Stimulated activated naive B cell treated with anti-CD40 and anti-IgM and Interleukin-4, amounts not matched to agents 10 μg/mL and 1 μg/mL and 100 μg/mL, for 72 hours (primary cell): ENCODE measurements around the gene EHD2.
"Not testable (repeated sequence)": the region's sequence is repeated elsewhere in the genome, so short reads cannot be mapped to it uniquely, and the experiment has no call there.

Experiments
- ATAC-seq, 2 donors: fragments of 150-1000 bp; cut with Tn5 transposase; replicated peaks; 2 replicates each; pipeline ENCODE4 v1.10.0; 2021; ENCODE audit warnings: moderate library complexity in 1 of 2
- DNase-seq: peaks from one replicate; pipeline ENCODE4 v3.0.0; 2021
- H3K27ac Mint-ChIP-seq: one replicate; pipeline ENCODE4 v1.8.0; 2022; ENCODE audit warnings: mild to moderate bottlenecking, mixed read lengths
- H3K27me3 Mint-ChIP-seq, 2 donors: one replicate each; pipeline ENCODE4 v1.8.0; 2022; ENCODE audit warnings: mixed read lengths in 2 of 2
- H3K36me3 Mint-ChIP-seq, 2 donors: one replicate each; pipeline ENCODE4 v1.8.0; 2022; ENCODE audit warnings: mixed read lengths in 2 of 2, mild to moderate bottlenecking in 1 of 2
- H3K4me1 Mint-ChIP-seq, 2 donors: one replicate each; pipeline ENCODE4 v1.8.0; 2022; ENCODE audit warnings: mixed read lengths in 2 of 2, mild to moderate bottlenecking in 1 of 2
- H3K4me3 Mint-ChIP-seq, 2 donors: one replicate each; pipeline ENCODE4 v1.8.0; 2022; ENCODE audit warnings: mild to moderate bottlenecking in 2 of 2, mixed read lengths in 2 of 2, moderate library complexity in 1 of 2
- H3K9me3 Mint-ChIP-seq, 2 donors: one replicate each; pipeline ENCODE4 v1.8.0; 2022; ENCODE audit warnings: mixed read lengths in 2 of 2, mild to moderate bottlenecking in 1 of 2

The EHD2 gene

DNA sequence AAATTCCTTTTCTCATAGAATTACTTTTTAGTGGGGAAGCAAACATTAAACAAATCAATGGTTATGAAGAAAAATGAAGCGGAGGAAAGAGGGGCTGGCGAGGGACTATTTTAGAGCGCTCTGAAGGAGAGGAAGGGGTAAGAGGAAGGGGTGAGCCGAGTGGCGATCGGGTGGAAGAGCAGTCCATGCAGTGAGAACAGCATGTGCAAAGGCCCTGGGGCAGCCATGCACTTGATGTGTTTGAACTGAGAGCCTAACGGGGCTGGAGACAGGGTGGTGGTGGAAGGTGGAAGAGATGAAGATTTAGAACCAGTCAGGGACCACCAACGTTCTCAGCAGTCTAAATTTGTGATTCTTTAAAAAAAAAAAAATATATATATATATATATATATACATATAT lies 17.7 kb downstream of the EHD2 start:
- ATAC-seq (no peak), DNase-seq (no peak)
- Mint-ChIP-seq H3K36me3 (peaks cover 0 to 2% of the 10 kb centered on the region in 2 donors), H3K9me3 (peaks cover 2 to 4% of the 10 kb centered on the region in 2 donors), H3K27ac (no peak overlapping the region), H3K4me3 (no peak overlapping the region), H3K27me3 (peaks cover 43 to 50% of the 10 kb centered on the region in 2 donors), H3K4me1 (peaks cover 14 to 17% of the 10 kb centered on the region in 2 donors)

DNA sequence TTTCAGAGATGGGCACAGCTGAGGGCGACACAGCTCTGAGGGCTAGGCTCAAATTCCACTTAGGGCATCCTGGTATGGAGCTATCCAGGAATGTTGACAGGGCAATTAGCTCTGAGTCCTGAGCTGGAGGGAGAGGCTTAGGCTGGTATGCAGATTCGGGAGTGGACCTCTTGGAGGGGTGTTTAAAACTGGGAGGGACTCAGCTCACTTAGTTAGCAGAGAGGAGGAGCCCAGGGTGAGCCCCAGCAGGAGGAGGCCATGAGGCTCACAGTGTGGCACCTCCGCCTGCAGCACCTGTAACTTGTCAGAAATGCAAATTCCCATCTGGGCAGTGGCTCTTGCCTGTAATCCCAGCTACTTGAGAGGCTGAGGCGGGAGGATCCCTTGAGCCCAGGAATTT lies 21.9 kb downstream of the EHD2 start:
- Mint-ChIP-seq H3K27me3 (peaks cover 16 to 23% of the 10 kb centered on the region in 2 donors), H3K9me3 (peaks cover 2 to 4% of the 10 kb centered on the region in 2 donors), H3K36me3 (peaks cover 0 to 2% of the 10 kb centered on the region in 2 donors), H3K4me1 (peaks cover 3 to 8% of the 10 kb centered on the region in 2 donors), H3K4me3 (no peak overlapping the region), H3K27ac (no peak overlapping the region)
- DNase-seq (no peak), ATAC-seq (no peak)

DNA sequence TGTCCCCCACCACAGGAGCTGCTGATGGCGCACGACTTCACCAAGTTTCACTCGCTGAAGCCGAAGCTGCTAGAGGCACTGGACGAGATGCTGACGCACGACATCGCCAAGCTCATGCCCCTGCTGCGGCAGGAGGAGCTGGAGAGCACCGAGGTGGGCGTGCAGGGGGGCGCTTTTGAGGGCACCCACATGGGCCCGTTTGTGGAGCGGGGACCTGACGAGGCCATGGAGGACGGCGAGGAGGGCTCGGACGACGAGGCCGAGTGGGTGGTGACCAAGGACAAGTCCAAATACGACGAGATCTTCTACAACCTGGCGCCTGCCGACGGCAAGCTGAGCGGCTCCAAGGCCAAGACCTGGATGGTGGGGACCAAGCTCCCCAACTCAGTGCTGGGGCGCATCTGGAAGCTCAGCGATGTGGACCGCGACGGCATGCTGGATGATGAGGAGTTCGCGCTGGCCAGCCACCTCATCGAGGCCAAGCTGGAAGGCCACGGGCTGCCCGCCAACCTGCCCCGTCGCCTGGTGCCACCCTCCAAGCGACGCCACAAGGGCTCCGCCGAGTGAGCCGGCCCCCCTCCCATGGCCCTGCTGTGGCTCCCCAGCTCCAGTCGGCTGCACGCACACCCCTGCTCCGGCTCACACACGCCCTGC lies 27.8 kb downstream of the EHD2 start:
- Mint-ChIP-seq H3K27ac (no peak overlapping the region), H3K4me3 (no peak overlapping the region), H3K36me3 (peaks cover 0 to 6% of the 10 kb centered on the region in 2 donors), H3K27me3 (peaks cover 0 to 5% of the 10 kb centered on the region in 2 donors), H3K9me3 (peaks cover 0 to 4% of the 10 kb centered on the region in 2 donors), H3K4me1 (peaks cover 12 to 24% of the 10 kb centered on the region in 2 donors)
- ATAC-seq (no peak), DNase-seq (no peak)

DNA sequence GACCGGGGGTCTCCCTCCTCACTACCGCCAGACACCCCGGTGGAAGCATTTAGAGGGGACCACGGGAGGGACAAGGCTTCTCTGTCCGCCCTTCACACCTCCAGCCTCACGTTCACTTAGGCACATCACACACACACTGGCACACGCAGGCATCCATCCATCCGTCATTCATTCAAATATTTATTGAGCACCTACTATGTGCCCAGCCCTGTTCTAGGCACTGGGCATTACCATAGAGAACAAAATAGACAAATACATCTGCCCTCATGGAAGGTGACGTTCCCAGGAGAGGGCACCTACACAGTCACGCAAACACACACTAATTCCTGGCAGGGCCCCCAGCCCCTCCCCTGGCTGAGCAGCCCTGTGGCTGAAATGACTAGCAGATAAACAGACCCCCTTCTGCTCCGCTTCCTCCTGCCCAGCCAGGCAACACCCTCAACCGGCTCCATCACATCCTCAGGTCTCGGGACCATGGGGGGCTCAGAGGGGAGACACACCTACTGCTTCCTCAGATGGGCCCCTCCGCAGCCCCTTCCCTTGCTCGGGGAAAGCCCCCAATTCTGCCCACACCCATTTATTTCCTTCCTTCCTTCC lies 28.4 kb downstream of the EHD2 start:
- H3K27ac Mint-ChIP-seq = peak overlapping the region; percentile 70

DNA sequence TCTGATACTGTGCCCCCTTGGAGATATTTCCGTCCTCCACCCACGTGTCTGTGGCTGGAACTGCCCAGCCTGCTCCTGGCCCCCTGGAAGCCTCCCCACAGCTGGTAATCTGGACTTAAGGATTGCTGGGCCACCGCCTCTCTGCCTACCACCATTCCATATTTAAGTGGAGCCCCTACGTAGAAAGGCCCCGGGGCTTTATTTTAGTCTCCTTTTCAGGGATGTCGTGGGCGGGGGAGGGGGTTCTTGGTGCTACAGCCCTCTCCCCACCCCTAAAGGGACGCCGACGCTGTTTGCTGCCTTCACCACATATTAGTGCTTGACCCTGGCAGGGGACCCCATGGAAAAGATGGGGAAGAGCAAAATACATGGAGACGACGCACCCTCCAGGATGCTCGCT lies 29.4 kb downstream of the EHD2 start:
- Mint-ChIP-seq H3K4me1 (peaks cover 12 to 31% of the 10 kb centered on the region in 2 donors), H3K36me3 (peaks cover 0 to 10% of the 10 kb centered on the region in 2 donors), H3K9me3 (peaks cover 0 to 4% of the 10 kb centered on the region in 2 donors), H3K27ac (peak overlapping the region; percentile 51), H3K4me3 (peak overlapping the region in 1 of 2 donors; percentile 89), H3K27me3 (no peaks in the 10 kb centered on the region)
- DNase-seq (no peak), ATAC-seq (no peak)

More for the DNA sequence above, 28.4 kb downstream of the EHD2 start:
- Mint-ChIP-seq H3K4me1 (peaks cover 12 to 27% of the 10 kb centered on the region in 2 donors), H3K4me3 (peak overlapping the region in 1 of 2 donors; percentile 14), H3K36me3 (peaks cover 0 to 6% of the 10 kb centered on the region in 2 donors), H3K9me3 (peaks cover 0 to 4% of the 10 kb centered on the region in 2 donors), H3K27me3 (no peaks in the 10 kb centered on the region)
- DNase-seq (no peak), ATAC-seq (no peak)

DNA sequence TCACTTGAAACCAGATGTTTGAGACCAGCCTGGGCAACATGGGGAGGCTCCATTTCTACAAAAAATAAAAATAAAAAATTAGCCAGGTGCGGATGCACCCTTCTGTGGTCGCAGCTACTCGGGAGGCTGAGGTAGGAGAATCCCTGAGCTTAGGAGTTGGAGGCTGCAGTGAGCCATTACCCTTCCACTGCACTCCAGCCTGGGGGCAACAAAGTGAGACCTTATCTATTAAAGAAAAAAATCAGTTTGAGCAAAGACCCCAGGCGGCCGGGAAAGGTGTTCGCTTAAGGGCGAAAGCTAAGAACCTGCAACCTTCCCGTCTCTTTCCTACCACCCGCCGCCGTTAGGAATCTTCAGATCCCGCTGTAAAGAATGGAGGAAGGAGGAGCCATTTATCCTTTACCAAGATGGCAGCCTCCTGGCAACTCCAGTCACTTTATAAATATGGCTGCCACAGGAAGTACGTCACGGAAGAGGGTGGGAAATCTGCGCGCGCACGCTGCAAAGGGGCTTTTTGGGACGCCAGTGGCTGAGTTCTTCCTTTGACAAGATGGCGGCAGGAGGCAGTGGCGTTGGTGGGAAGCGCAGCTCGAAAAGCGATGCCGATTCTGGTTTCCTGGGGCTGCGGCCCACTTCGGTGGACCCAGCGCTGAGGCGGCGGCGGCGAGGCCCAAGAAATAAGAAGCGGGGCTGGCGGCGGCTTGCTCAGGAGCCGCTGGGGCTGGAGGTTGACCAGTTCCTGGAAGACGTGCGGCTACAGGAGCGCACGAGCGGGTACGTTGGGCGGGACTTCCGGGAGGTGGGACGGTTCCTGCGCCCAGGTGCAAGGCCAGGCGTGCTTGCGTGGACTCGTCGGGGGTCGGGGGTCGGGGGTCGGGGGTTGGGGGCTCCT lies 32.0 kb downstream of the EHD2 start, which contains the start of gene NOP53:
Gene NOP53 (plus strand): TSS at position 537 of the 892 bp plus-strand sequence. CDS start 14 bp downstream, at position 551.
- Mint-ChIP-seq H3K4me1 (peaks cover 21 to 52% of the 10 kb centered on the region in 2 donors), H3K27ac (peak within 1 kb of the TSS; percentile 100), H3K36me3 (peaks cover 16 to 32% of the 10 kb centered on the region in 2 donors), H3K4me3 (peak within 1 kb of the TSS; percentile 99 to 100), H3K27me3 (no peaks in the 10 kb centered on the region), H3K9me3 (peaks cover 0 to 4% of the 10 kb centered on the region in 2 donors)
- DNase-seq (peak; percentile 92), ATAC-seq (peak; percentile 72 to 75)

DNA sequence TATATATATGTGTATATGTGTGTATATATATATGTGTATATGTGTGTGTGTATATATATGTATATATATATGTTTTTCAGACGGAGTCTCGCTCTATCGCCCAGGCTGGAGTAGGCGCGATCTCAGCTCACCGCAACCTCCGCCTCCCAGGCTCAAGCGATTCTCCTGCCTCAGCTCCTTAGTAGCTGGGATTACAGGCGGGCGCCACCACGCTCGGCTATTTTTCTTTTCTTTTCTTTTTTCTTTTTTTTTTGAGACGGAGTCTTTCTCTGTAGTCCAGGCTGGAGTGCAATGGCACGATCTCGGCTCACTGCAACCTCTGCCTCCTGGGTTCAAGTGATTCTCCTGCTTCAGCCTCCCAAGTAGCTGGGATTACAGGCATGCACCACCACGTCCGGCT lies 32.9 kb downstream of the EHD2 start:
- peak overlapping the region; percentile 100 for H3K27ac Mint-ChIP-seq
- peaks cover 23 to 57% of the 10 kb centered on the region in 2 donors for H3K4me1 Mint-ChIP-seq
- not testable (repeated sequence) for H3K9me3 Mint-ChIP-seq, DNase-seq, H3K27me3 Mint-ChIP-seq, ATAC-seq
- peak overlapping the region; percentile 99 to 100 for H3K4me3 Mint-ChIP-seq
- H3K36me3 Mint-ChIP-seq = peaks cover 20 to 36% of the 10 kb centered on the region in 2 donors

DNA sequence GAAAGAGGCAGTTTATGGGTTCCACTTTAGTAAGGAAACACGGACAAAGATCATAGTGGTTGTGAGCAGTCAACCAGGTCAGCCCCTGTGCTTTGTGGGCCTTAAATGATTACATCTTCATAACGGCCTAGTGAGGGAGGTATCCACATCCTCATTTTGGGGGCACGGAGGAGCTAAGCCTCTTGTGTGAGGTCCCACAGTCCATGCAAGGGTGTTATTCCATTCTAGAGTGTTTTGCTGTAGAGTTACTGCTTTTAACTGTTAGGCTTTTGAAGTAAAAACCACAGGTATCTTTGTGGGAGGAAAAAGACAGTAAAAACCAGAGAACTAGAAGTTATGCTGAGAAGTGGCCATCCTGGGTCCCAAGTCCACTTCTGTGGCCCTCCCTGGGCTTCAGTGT lies 36.1 kb downstream of the EHD2 start:
- peak; percentile 48 for DNase-seq
- peak overlapping the region; percentile 93 for H3K27ac Mint-ChIP-seq
- H3K36me3 Mint-ChIP-seq = peaks cover 43 to 60% of the 10 kb centered on the region in 2 donors
- no peaks in the 10 kb centered on the region for H3K27me3 Mint-ChIP-seq
- no peaks in the 10 kb centered on the region for H3K9me3 Mint-ChIP-seq
- peak; percentile 84 to 86 for ATAC-seq
- H3K4me3 Mint-ChIP-seq = peak overlapping the region; percentile 60 to 67
- H3K4me1 Mint-ChIP-seq = peaks cover 14 to 38% of the 10 kb centered on the region in 2 donors

DNA sequence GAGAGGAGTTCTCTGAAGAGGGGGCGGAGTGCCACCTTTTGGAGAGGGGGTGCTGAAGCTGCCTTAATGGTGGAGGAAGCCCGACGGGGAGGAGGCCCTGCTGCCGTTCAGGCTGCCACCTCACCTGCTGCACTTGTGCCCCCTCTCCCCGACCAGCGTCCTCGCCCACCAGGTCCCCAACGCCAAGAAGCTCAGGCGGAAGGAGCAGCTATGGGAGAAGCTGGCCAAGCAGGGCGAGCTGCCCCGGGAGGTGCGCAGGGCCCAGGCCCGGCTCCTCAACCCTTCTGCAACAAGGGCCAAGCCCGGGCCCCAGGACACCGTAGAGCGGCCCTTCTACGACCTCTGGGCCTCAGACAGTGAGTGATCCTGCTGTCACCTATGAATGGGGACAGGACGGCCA lies 37.5 kb downstream of the EHD2 start:
- Mint-ChIP-seq H3K27ac (no peak overlapping the region), H3K4me1 (peaks cover 11 to 38% of the 10 kb centered on the region in 2 donors), H3K27me3 (no peaks in the 10 kb centered on the region), H3K36me3 (peaks cover 46 to 60% of the 10 kb centered on the region in 2 donors), H3K9me3 (no peaks in the 10 kb centered on the region), H3K4me3 (no peak overlapping the region)
- DNase-seq (no peak), ATAC-seq (no peak)

DNA sequence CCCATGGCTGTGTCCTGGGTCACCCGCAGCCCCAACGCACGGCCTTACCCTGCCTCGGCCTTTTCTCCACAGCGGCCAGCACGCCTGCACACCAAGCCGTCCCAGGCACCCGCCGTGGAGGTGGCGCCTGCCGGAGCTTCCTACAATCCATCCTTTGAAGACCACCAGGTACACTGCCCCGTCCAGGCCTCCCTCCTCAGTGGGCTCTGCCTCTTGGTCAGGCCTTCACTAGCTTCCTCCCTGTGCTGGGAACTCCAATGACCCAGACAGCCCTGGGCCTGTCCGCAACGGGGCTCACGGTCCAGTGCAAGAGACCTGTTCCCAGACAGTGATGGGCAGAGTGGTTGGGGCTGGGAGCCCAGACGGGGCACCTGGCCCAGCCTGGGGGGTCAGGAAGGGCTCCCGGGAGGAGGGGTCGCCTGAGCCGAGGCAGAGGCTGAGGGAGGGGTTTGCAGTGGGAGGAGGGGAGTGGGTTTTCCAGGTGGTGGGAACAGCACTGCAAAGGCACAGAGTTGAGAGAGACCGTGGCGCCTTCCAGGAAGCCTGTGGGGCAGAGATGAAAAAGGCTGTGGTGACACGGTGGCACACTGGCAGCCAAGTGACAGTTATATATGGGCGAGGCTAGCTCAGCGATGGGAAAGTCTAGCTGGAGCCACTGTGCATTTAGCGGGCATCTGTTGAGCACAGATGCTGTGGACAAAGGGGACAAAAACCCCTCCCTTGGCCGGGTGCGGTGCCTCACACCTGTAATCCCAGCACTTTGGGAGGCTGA lies 39.4 kb downstream of the EHD2 start:
- ATAC-seq (no peak), DNase-seq (no peak)
- H3K36me3 Mint-ChIP-seq = peaks cover 63 to 73% of the 10 kb centered on the region in 2 donors
- peaks cover 15 to 31% of the 10 kb centered on the region in 2 donors for H3K4me1 Mint-ChIP-seq
- no peak overlapping the region for H3K4me3 Mint-ChIP-seq
- H3K27ac Mint-ChIP-seq = peak overlapping the region; percentile 31
- no peaks in the 10 kb centered on the region for H3K27me3 Mint-ChIP-seq
- H3K9me3 Mint-ChIP-seq = no peaks in the 10 kb centered on the region

DNA sequence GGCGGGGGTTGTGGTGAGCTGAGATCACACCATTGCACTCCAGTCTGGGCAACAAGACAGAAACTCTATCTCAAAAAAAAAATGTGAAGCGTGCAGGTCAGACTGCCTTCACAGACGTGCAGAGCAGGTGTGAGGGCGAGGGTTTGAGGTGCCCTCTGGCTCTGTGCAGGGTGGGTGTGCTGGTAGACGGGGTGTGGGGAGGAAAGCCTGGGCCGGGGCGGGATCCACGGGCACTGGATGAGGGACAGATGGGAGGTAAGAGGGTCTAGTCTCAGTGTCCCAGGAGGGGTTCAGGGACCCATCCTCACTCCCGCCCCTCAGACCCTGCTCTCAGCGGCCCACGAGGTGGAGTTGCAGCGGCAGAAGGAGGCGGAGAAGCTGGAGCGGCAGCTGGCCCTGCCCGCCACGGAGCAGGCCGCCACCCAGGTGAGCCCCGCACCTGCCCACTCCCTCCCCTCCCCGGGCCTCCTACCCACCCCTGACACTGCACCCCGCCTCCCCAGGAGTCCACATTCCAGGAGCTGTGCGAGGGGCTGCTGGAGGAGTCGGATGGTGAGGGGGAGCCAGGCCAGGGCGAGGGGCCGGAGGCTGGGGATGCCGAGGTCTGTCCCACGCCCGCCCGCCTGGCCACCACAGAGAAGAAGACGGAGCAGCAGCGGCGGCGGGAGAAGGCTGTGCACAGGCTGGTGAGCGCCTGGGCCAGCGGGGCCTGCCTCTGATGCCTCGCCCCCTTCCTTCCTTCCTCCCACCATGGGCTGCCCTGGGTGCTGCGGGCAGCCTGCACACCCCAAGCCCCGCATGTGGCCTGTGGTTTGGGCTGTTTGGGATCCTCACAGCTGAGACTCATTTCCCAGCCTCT lies 41.2 kb downstream of the EHD2 start:
- ATAC-seq (no peak), DNase-seq (no peak)
- H3K27me3 Mint-ChIP-seq = no peaks in the 10 kb centered on the region
- peaks cover 6 to 14% of the 10 kb centered on the region in 2 donors for H3K4me1 Mint-ChIP-seq
- peak overlapping the region; percentile 85 for H3K27ac Mint-ChIP-seq
- H3K4me3 Mint-ChIP-seq = peak overlapping the region in 1 of 2 donors; percentile 66
- peaks cover 71 to 77% of the 10 kb centered on the region in 2 donors for H3K36me3 Mint-ChIP-seq
- H3K9me3 Mint-ChIP-seq = peaks cover 3 to 4% of the 10 kb centered on the region in 2 donors

DNA sequence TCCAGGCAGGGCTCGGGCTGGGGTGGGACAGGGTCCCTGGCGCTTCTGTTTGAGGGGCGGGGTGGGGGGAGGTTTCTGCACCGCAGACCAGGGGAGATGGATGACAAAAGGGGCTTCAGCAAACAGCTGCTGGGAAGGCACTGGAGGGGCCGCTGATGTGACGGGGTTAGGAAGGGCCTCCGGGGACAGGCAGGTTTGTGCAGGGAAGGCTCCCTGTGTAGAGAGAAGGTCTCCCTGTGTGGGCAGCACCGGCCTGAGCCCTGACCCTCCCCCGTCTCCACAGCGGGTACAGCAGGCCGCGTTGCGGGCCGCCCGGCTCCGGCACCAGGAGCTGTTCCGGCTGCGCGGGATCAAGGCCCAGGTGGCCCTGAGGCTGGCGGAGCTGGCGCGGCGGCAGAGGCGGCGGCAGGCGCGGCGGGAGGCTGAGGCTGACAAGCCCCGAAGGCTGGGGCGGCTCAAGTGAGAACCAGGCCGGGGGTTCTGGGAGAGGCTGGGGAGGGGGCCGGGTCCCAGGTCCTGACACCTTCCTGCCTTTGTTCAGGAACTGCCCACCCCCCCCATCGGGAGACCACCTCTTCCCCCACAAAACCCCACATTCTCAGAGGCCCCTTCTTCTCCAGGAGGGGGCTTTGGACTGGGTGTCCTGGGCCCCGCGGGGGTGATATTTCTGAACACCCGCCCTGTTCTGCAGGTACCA lies 42.0 kb downstream of the EHD2 start:
- no peak for DNase-seq
- H3K4me1 Mint-ChIP-seq = peaks cover 6% of the 10 kb centered on the region in 2 donors
- no peak for ATAC-seq
- no peak overlapping the region for H3K4me3 Mint-ChIP-seq
- H3K27ac Mint-ChIP-seq = no peak overlapping the region
- H3K27me3 Mint-ChIP-seq = no peaks in the 10 kb centered on the region
- peaks cover 71 to 76% of the 10 kb centered on the region in 2 donors for H3K36me3 Mint-ChIP-seq
- H3K9me3 Mint-ChIP-seq = peaks cover 3 to 4% of the 10 kb centered on the region in 2 donors
